KMS-11 (cell line): ENCODE measurements around the gene SEMA3C.

Experiments
- H2AFZ ChIP-seq: fragments of 200-600 bp; sonication (generic); 2 replicates; pipeline ENCODE4 v1.6.1; 2016; ENCODE audit warnings: antibody characterized with exemption, mixed run types, low read depth
- H3K27ac ChIP-seq: fragments of 200-600 bp; sonication (generic); 2 replicates; pipeline ENCODE4 v1.6.1; 2016; ENCODE audit warnings: mild to moderate bottlenecking, mixed run types
- H3K27me3 ChIP-seq: fragments of 200-600 bp; sonication (generic); 2 replicates; pipeline ENCODE4 v1.6.1; 2017; ENCODE audit warnings: mild to moderate bottlenecking, low read depth, mixed run types, moderate library complexity; ENCODE audit not compliant: insufficient read depth
- H3K36me3 ChIP-seq: fragments of 200-600 bp; sonication (generic); 2 replicates; pipeline ENCODE4 v1.6.1; 2017; ENCODE audit warnings: mild to moderate bottlenecking, mixed run types; ENCODE audit not compliant: insufficient read depth
- H3K4me1 ChIP-seq: fragments of 200-600 bp; sonication (generic); 2 replicates; pipeline ENCODE4 v1.6.1; 2016; ENCODE audit warnings: mild to moderate bottlenecking, low read depth, mixed run types; ENCODE audit not compliant: poor library complexity, severe bottlenecking
- H3K4me2 ChIP-seq: fragments of 200-600 bp; sonication (generic); 2 replicates; pipeline ENCODE4 v1.7.0; 2016; ENCODE audit warnings: mild to moderate bottlenecking, mixed run types
- H3K4me3 ChIP-seq: fragments of 200-600 bp; sonication (generic); IDR thresholded peaks from 2 replicates; pipeline ENCODE4 v1.6.1; 2017; ENCODE audit warnings: low read depth, low read length, mixed read lengths; ENCODE audit not compliant: insufficient read depth
- H3K79me2 ChIP-seq: fragments of 200-600 bp; sonication (generic); 2 replicates; pipeline ENCODE4 v1.6.1; 2016; ENCODE audit warnings: low read depth, mixed run types; ENCODE audit not compliant: insufficient read depth
- H3K9ac ChIP-seq: fragments of 200-600 bp; sonication (generic); 2 replicates; pipeline ENCODE4 v1.6.1; 2016; ENCODE audit warnings: mild to moderate bottlenecking, mixed run types
- H4K20me1 ChIP-seq: fragments of 200-600 bp; sonication (generic); 2 replicates; pipeline ENCODE4 v1.6.1; 2016; ENCODE audit warnings: mild to moderate bottlenecking, mixed run types; ENCODE audit not compliant: insufficient read depth
- CTCF ChIP-seq: fragments of 200-600 bp; sonication (generic); conservative IDR thresholded peaks from 2 replicates; pipeline ENCODE4 v1.6.1; 2017; ENCODE audit warnings: low read depth, mild to moderate bottlenecking, antibody characterized with exemption, low read length, moderate library complexity, mixed read lengths

SEMA3C gene

GRCh38 chr7:80818181-80818580 lies 100.7 kb downstream of the SEMA3C start:
- Histone ChIP-seq H3K36me3 (no peaks in the 10 kb centered on the region), H3K27me3 (no peaks in the 10 kb centered on the region), H3K9ac (no peak overlapping the region), H4K20me1 (no peaks in the 10 kb centered on the region), H3K27ac (no peak overlapping the region), H2AFZ (no peak overlapping the region), H3K4me3 (no peak overlapping the region), H3K4me2 (no peak overlapping the region), H3K4me1 (no peaks in the 10 kb centered on the region), H3K79me2 (no peaks in the 10 kb centered on the region)
- no peak for TF ChIP-seq CTCF

- H3K4me1 ChIP-seq: no peaks in the 10 kb centered on the region
- H2AFZ ChIP-seq: no peak overlapping the region
- H3K4me3 ChIP-seq: no peak overlapping the region
- H4K20me1 ChIP-seq: no peaks in the 10 kb centered on the region
- H3K79me2 ChIP-seq: no peaks in the 10 kb centered on the region
- no peak overlapping the region for H3K9ac ChIP-seq
- no peak overlapping the region for H3K27ac ChIP-seq
- no peaks in the 10 kb centered on the region for H3K27me3 ChIP-seq
- TF ChIP-seq CTCF: no peak
- no peaks in the 10 kb centered on the region for H3K36me3 ChIP-seq
- H3K4me2 ChIP-seq: no peak overlapping the region
Observed at GRCh38 chr7:80816806-80817205, 102.0 kb downstream of the SEMA3C start.

- Histone ChIP-seq H3K27me3 (no peaks in the 10 kb centered on the region), H4K20me1 (no peaks in the 10 kb centered on the region), H3K4me1 (no peaks in the 10 kb centered on the region), H3K79me2 (no peaks in the 10 kb centered on the region), H3K4me2 (no peak overlapping the region), H3K4me3 (no peak overlapping the region), H2AFZ (no peak overlapping the region), H3K36me3 (no peaks in the 10 kb centered on the region), H3K9ac (no peak overlapping the region), H3K27ac (no peak overlapping the region)
- TF ChIP-seq CTCF: no peak
Observed at GRCh38 chr7:80815733-80816132, 103.1 kb downstream of the SEMA3C start.

- no peak overlapping the region for H2AFZ ChIP-seq
- no peak overlapping the region for H3K4me3 ChIP-seq
- no peaks in the 10 kb centered on the region for H3K79me2 ChIP-seq
- no peaks in the 10 kb centered on the region for H4K20me1 ChIP-seq
- H3K4me1 ChIP-seq: no peaks in the 10 kb centered on the region
- H3K9ac ChIP-seq: no peak overlapping the region
- no peaks in the 10 kb centered on the region for H3K27me3 ChIP-seq
- no peaks in the 10 kb centered on the region for H3K36me3 ChIP-seq
- no peak for TF ChIP-seq CTCF
- no peak overlapping the region for H3K4me2 ChIP-seq
- no peak overlapping the region for H3K27ac ChIP-seq
Observed at GRCh38 chr7:80809545-80809944, 109.3 kb downstream of the SEMA3C start.
